NCI-H2196 (cell line): ENCODE results near the gene GGT6.

ENCODE experiments used
- DNase-seq: peaks from one replicate; lab custom pipeline; 2025; ENCODE audit not compliant: unreplicated experiment; lab: John Stamatoyannopoulos, UW

GGT6 gene

DNA sequence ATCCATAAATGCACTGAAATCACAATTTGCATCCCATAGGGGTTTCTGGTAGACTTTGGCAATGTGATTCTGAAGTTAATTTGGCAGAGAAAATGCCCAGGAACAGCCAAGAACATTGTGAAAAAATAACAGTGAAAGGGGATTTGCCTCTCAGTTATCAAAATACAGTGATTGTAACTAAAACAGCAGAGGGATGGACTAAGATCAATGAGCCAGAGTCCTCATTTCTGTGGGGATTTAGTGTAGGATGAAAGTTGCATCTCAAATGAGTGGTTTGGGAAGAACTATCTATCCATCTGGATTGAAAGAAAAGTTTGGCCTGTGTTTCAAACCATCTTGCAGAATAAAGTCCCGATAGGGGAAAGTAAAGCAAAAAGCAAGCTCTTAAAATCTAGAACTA, 33.2 kb downstream of the GGT6 start:
- DNase-seq, result no peak

DNA sequence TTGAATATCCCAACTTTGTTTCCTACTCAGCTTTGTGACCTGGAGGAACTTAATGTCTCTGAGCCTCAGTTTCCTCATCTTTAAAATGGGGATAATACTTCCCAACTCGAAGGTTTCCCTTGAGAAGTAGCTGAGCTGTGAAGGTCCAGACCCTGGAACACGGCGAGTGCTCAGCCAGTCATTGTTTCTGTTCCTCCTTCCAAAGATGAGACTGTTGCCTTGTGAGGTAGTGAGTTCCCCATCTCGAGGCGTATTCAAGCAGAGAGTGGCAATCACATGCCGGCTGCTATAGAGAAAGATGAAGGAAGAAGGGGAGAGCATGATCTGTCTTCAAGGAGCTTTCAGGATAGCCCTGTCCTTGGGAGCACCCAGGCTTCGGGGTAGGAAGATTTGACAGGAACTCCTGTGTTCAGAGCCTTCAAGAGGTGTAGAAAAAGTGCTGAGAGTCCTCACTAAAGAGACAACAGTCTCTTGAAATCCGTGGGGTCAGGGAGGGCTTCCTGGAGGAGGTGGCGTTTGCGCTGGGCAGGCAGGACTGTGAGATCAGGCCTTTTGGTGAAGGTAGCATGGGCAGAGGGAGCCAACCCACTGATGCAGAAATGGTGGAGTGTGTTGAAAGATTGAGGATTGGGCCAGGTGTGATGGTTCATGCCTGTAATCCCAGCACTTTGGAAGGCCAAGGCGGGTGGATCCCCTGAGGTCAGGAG, 34.5 kb downstream of the GGT6 start:
- DNase-seq, result no peak

DNA sequence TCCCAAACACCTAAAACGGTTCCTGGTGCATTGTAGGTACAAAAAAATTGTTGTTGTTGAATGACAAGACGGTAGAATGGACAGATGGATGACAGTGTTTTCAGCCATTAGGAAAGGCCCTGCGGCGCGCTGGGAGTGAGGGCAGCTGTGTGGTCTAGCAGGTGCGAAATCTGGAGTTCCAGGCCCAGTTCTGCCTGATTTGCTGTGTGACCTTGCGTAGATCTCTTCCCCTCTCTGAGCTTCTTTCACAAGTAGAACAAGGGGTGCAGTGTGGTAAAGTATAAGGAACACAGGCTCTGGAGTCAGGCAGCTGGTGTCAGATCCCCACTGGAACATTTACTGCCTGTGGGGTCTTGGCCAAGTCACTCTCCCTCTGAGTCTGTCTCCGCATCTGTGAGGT, 36.4 kb downstream of the GGT6 start:
- no peak for DNase-seq

DNA sequence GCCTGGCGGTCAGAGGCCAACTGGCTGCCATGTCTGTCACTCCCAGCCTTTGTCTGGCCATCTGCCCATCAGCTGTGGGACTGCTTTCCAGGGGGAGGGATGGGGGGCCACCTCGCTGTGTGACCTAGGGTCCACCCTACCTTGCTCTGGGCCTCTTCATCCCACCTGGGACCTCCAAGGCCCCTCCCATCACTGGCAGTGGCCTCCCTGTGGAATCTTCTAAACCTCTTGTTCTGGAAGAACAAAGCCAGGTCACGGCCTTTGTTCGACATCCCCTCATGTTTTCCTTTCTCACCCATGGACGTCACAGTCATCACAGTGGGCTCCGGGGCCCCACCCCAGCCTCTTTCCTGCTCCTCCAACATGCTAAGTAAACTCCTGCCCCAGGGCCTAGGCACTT, 37.7 kb downstream of the GGT6 start:
- DNase-seq, result no peak

DNA sequence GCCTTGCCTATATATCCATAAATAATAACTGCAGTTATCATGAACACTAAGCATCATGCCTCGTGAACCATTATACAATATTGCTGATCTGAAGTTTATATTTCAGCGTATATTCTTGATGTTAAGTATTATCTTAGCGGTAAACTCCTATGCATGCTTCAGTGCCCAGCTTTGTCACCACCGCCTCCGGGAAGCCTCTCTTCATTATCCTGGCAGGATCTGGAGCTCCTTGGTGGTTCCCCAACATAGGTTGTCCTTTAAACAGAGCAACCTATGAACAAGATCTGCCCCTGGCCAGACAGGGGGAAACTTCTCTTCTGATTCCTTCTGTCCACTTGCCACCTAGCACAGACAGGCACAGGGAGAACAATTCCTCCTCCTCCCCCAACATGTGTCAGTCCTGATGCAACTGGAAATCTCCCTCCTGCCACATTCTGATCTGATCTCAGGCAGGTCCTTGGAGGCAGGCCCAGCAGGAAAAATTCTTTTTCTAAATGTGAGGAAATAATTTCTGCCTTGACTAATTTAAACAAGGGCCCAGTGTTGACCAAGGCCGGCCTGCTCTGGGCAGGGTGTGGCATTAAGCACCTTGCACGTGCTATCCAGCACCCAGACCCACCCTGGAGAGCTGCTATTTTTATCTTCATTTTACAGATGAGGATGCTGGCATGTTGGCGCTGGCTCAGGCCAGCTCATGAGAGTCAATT, 39.3 kb downstream of the GGT6 start:
- no peak for DNase-seq

DNA sequence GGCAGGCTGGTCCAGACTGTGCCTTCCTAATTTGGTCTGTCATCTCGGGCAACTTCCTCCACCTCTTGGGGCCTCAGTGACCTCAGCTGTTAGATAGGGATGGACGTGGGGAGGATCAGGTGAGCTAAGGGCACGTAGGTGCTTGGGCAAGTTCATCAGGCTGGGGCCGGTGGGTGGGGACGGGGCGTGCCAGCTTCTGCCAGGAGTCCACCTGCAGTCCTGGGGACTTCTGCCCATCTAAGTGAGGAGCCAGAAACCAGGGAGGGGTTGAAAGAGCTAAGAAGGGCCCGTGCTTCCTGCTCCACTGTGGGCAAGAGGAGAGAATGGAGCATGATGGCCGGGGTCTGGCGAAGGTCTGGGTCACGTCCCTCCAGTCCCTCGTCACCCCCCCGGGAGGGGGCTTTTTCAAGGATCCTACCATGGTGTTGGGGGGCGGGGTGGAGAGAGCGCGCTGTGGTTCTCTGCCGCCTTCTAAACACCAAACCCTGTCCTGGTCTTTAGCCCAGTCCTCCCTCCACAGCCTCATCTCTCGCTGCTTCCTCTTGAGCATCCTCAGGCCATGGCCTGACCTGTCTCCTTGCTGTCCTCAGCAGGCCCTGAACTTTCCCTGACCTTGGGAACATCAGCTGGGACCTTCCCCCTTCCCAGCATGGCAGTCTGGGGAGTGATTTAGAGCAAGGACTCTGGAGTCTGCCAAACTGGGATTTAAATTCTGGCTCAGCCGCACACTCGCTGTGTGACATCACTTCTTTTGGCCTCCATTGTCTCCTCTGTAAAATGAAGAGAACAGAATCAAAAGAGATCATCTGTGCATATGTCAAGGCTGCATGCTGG, 40.1 kb downstream of the GGT6 start:
- no peak for DNase-seq

DNA sequence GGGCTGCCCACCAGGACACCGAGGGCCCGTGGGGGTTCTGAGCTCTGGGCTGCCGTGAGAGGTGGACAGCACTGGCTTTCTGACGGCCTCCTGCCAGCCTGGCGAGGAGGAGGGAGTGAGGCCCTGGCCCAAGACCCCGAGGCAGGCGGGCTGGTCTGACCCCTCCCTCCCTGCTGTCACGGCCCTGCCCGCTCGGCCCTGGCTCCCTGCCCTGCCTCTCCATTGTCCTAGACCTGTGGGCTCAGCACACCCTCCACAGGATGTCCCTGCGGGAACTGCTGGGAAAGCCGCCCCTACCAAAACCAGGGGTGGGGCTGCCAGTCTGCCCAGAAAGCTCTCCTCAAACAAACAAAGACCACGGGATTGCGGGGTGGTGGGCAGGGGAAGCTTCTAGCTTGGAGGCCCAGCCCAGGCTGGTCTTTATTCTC, 41.0 kb downstream of the GGT6 start:
- DNase-seq, result no peak

DNA sequence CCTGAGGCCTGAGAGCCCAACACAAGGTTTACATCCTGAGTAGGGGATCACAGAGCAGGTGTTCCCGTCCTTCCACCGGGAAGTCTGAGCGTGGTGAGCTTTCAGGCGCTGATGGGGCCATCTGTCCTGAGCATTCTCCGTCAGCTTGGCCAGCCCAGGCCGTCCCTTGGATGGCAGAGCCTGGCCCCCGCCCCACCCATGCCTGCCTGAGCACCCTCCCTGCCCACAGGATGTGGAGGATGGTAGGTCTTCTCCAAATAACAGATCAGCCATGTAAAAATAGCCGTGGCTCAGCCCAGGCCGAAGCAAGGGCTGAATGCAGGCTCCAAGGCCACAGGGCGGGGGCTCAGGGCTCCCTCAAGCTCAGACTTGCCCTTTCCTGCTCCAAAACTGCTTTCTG, 41.5 kb downstream of the GGT6 start:
- DNase-seq, result no peak

DNA sequence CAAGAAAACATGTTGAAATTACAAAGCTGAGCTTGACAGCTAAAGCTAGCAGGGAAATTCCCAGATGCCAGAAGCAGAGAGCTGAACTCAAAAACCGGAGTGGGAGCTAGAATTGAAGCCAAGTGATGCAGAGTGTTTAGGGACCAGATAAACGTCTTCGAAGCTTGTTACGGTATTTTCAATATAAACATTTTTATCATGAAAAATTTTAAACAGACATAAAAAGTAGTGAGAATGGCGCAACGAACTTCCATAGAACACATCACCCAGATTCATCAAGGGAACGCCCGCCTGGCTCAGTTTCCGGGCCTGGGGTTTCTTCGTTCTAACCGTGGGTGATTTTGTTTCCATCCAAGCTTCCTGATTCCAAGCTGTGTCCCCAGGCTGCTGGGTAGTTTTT, 43.6 kb downstream of the GGT6 start:
- DNase-seq, result no peak

DNA sequence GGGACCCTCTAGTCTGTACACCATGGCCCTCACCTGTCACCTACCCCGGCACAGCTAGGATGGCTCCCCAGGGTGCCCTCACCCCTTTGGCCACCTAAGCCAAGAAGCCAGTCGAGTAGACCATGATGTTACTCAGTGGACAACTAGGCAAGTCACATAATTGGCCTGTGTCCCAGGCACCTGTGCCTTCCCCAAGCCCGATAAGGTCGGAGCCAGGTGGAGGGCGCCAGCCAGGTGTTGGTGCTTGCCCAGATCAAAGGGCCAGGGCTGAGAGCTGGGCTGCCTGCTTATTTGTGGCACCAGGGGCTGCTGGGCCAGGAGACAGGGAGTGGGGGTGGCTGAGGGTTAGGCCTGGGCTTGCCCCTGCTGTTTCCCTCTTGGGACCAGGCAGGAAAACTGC, 44.9 kb downstream of the GGT6 start:
- DNase-seq, result peak; percentile 27

DNA sequence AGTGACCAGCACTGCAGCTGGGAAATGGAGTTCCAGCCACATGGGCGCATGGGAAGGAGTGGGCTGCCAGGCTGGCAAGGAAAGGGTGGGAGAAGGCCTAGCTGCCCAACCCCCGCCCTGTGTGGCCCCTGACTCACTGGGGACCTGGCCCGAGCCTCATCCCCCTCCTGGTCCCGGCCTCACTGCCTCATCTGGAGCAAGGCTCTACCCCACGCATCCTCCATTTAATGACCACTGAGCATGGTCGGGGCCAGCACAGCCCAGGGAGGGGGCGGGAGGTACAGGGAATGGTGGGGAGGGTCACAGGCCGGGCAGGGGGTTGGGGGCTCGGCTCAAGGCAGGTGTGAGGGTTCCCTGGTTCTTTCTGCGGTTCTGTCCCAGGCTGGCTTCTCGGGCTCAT, 45.6 kb downstream of the GGT6 start:
- no peak for DNase-seq

DNA sequence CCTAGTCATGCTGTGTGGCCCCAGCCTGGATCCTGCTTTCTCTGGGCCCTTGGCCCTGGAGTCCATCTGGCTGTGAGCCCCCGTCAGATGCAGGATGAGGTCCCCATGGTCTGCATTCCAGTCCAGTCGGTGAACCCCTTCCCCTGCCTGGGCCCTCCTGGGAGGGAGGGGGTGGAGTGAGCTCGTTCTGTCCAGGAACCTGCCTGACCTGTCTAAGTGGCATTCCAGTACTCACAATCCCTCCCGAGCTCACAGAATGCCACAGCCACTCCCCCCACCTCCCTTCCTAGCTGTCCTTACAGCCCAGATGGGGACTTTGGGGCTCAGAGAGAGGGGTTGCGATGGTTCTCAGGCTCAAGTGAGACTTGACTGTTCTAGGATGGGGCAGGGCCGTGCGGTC, 46.2 kb downstream of the GGT6 start:
- no peak for DNase-seq

DNA sequence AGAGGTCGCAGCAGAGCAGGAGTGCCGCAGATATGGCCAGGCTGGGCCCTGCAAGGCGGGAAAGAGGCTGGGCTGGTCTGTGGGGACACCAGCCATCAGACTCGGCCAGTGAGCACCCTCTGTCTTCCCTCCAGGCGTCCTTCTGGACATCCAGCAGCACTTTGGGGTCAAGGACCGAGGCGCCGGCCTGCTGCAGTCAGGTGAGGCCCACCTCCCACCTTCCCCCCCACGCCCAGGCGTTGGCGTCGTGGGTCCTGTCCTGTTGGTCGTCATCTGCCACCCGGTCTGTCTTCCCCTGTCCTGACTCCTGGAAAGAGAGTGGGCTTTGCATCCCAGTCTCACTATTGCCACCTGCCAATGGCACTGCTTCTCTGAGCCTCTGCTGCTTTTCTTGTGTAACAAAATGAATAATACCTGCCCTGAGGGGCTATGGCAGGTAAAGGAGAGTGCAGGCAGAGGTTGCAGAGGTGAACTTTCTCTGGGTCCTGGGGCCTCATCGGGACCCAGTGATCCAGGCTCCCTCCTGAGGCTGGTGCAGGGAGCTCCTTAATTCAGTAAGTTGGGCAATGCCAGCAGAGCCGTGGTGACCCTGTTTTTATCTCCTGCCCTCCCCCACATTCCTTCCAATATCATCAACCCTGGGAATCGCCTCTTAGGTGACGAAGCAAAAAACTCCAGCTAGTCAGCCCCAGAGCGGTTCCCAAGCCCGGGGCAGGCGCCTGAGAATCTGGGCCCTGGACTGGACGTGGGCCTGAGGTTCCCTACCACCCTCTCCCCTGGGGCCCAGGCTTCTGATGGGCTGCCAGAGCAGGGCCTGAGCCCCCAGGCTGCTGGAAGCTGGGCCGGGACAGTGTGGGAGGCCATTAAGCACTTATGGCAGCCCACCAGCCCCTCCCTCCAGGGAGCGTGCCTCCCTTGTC, 47.0 kb downstream of the GGT6 start:
- no peak for DNase-seq

DNA sequence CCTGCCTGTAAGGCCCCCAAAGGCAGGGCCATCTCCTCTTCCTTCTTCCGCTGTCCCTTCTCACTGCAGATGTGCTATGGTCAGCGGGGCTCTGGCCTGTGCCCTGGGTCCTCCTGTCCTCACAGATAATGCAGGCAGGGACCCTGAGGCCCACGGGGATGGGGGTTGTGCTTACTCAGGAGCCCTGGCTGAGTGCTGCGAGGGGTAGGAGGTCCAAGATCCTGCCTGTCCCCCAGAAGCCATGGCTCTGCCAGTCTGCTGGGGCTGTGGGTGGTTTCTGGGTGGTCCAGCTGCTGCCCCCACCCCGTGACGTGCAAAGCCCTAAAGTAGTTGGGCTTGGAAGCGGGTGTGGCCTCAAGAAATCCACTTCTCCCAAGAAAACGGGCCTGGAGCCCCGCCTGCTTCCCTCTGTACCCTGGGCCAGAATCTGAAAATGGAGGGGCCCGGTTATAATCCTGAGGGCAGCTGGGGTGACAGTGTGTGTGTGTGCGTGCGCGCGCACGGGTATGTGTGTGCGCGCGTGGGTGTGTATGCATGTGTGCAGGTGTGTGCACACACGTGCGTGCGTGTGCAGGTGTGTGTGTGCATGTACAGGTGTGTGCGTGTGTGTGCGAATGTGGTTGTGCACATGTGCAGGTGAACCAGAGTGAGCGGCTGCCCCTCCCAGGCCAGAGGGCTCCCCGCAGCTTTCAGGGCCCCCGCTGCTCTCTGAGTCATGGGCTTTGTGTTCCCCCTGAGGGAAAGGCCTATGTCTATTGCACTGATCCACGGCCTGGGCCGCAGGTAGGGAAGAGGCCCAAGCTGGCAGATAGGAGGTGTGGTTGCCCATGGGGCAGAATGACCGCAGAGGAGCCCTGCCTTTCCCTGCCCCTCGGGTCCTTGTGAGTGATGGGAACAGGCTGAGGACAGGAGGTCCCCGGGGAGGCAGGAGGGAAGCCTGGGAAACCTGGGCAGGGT, 47.9 kb downstream of the GGT6 start:
- no peak for DNase-seq

DNA sequence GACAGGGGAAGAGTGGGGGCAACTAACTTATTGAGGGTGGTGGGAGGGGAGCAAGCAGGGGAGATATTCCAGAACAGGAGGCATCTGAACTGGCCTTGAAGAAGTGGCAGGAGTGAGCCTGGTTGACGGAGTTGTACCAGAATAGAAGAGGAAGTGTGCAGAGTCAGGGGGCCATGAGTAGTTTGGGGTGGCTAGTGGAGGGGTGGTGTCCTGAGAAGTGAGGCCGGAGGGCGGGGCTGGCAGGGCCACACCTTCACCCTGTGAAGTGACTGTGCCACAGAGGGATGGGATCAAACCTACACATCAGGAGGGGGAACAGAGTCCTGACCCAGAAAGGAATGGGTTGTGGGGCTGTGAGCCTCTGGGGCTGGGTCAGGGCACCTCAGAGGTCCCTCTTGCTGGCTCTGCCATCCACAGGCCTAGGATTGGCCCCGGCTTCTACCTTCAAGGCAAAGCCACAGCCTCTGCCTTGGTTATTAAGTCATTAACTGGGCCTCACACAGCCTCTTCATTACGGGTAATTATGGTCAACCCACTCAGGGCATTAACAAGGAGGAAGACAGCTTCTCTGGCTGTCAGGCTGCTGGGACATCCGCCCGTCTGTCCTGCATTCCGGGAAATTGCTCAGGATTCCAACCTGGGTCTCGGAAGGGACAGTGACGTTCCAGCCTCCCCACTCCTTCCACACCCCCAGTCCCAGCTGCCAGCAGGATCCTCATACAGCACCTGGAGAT, 49.0 kb downstream of the GGT6 start:
- DNase-seq, result no peak

DNA sequence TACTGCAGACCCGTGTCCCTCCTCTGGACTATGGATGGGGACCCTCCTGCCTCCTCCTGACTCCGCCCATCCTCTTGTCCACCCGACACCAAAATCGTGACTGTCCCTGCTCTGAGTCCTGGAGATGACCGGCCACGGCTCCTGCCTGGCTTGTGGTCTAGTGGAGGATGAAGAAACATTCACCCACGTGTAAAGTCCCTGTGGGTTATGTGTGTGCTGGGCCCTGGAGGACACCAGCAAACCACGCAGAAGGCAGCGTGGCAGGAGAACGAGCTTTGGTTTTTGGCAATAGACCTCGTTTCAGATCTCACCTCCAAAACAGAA, 49.8 kb downstream of the GGT6 start:
- no peak for DNase-seq

DNA sequence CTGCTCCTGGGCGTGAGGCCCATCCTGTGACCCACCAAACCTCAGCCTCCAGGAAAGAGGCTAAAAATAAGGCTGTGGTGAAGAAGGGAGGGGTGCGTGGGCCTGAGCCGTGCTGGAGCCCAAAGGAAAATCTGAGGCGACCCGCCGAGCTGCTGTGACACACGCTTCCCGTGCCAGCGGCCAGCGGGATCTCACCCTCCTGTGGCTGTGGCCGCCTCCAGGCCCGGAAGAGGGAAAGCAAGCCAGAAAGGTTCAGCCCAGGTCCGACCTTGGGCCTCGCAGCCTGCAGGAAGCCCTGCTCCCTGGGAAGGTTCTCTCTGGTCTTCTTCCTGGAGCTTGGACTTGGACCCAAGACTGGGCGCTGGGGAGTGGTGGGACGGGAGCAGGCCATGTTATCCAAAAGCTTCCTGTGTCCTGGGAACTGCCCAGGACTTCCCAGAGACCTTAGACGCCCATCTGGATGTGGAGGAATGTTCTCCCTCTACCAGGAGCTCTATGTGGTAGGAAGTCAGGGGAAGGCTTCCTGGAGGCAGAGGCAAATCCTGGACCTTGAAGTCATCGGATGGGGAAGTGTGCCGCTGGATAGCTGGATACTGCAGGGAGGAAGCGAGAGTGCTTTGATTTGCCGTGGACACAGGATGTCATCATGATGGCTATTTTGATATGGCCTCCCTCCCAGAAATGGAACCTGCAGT, 50.3 kb downstream of the GGT6 start:
- no peak for DNase-seq

DNA sequence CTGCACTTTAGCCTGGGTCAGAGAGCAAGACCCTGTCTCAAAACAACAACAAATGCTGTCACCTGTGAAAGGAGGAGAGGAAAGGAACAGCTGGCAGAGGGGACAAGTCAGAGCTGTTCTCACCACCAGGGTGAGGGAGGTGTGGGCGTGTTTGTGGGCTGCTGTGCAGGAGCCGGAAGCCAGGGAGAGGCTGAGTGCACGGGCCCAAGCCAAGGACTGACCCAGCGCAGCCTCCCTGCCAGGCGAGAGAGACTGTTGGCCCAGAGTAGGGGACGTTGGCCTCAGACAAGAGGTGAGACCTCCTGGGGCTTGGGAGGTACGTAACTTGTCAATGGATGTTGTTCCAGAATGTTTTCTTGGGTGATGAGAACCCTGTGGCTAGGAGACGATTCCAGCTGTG, 51.0 kb downstream of the GGT6 start:
- no peak for DNase-seq

DNA sequence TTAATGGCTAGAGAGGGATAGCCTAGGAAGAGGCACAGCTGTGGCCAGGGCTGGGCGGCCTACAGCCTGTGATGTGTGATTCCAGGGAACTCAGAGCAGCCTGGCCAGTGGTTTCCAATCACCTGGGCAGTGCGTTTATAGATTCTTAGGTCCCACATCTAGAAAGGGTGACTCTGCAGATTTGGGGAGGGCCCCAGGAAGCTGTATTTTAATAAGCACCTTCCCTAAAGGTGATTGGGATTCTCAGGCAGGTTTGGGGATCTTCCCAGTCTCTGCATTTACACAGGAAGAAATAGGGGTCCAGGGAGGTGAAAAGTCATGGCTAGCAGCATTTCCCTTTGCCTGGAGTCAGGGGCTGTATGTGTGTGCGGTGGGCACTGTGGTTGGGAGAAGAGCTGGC, 52.2 kb downstream of the GGT6 start:
- no peak for DNase-seq
